ENCODE results near the gene PDZD7.

Gene PDZD7

DNA sequence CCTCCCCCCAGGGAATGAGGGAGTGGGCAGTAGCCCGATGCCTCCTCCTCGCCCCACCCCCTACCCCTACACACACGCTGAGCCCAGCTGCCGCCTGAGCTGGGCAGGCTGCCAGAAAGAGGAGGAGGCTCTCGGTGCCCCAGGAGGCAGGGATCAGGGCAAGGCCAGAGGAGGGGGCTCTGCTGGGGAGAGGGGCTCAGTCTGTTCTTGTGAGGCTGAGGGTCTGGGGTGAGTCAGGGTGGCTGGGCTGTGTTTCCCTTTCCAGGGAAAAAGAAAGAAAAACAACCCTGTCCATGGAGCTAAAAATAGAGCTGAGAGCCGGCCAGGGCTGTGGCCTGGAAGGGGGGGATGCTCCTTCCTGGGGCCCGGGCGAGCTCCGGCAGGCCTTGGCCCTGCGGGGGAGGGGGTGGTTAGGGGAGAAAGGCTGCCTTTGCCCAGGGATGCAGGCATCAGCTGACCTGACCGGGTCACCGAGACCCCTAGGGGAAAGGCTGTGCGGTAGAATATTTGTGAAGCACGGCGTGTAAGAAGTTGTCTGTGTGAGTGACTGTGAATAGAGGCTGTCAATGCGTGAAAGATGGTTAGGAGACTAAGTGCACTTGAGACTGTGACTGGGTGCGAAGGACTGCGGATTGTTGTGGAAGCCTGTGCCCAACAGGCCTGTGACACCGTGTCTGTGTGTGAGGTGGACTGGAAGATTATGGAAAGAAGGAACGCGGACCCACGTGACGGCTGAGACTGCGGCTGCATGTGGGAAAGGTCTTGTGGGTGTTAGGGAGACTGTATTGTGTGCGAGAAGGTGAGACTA, 32.5 kb downstream of the PDZD7 start:
- DNase-seq, result peak; percentile 85
- in situ Hi-C loops (cut with HindIII; ENCODE audit: low pct_ligation_motif_present, low pct_unique_long_range_greater_than_20kb, low sequenced_read_pairs), result no loop called here

DNA sequence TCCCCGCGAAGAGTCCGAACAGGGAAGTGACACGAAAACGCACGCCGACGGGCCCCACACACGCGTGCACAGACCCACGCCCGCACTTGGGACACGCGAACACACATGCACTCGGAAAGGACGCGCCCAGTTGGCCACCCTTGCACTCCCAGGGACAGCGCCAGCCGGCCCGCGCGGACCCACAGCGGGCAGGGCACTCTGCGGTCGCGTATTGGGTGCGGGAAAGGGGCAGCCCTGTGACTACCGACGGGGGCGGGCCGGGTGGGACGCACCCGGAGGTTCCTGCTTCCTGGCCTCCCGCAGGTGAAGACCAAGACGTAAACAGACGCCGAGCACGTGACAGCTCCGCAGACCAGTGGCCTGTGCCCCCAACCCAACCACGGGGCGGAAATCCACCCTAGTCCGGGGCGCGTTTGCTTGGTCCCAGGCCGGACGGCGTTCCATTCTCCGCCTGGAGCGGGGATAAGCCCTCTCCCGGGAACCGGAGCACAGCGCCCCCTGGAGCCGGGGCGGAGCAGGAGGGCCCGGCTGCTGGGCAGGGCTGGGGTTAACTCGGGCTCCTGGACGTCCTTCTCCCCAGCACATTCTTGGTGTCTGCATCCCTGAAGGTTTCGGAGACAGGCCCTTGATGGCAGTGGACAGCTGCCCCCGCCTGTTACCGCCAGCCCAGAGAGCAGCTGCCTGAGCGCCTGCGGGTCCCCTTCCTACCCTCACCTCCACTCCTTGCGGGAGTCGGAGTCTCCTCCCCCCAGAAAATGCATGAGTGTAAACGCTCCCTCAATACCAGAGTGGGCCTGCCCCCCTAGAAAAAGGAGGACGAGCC, 33.4 kb downstream of the PDZD7 start:
- in situ Hi-C loops (cut with HindIII; ENCODE audit: low pct_ligation_motif_present, low pct_unique_long_range_greater_than_20kb, low sequenced_read_pairs), result no loop called here
- peak; percentile 87 for DNase-seq

DNA sequence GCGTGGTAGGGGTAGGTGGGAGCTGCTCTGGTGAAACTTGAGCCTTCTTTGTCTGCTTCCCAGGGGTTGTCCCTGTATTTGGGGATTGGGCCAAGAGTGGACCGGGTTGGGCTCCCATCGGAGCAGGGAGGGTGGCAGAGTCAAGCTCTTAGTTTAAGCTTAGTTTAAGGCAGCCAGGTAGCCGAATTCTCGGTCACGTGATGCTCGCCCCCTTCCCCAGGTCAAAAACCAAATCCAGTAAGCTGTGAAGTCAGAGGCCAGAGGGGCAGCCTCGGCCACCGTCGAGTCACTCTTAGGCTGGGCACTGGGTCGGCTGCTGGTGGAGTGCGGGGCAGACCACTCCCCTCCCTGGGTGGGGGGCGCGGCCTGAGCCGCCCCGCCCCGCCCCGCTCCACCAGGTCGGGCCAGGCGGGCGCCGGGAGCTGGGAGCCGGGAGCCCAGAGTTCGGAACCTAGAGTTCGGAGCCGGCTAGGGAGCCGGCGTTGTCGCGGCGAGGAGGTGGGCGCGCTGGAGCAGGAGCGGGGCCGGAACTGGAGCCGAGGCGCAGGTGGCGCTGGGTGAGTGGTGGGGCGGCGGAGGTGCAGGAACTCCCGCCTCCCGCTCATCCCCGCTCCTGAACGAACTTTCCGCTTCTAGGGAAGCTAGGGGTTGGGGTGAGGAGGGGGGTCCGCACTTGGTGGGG, 34.1 kb downstream of the PDZD7 start:
- in situ Hi-C loops (cut with HindIII; ENCODE audit: low pct_ligation_motif_present, low pct_unique_long_range_greater_than_20kb, low sequenced_read_pairs), result no loop called here
- DNase-seq, result peak; percentile 48

DNA sequence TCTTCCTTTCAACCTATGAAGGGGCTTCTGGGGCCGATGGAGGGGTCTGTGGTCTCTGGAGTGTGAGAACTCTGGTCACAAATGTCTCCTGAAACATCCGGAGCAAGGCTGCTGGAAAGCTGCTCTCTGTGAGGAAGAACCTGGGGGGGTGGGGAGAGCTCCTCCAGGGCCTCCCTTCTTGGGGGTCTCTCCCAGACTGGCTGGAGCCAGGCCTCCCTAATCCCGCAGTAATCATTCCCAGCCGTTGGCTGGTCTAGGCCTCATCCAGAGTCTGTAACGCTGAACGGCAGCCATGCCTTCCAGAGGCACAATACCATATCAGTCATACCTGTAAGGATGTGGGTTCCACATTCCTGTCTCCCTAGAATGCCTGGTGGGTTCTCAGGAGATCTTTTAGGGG, 35.7 kb downstream of the PDZD7 start:
- no peak for DNase-seq
- in situ Hi-C loops (cut with HindIII; ENCODE audit: low pct_ligation_motif_present, low pct_unique_long_range_greater_than_20kb, low sequenced_read_pairs), result no loop called here

GRCh38 chr10:100993986-100994708, 36.8 kb downstream of the PDZD7 start:
- peak; percentile 57 for DNase-seq

DNA sequence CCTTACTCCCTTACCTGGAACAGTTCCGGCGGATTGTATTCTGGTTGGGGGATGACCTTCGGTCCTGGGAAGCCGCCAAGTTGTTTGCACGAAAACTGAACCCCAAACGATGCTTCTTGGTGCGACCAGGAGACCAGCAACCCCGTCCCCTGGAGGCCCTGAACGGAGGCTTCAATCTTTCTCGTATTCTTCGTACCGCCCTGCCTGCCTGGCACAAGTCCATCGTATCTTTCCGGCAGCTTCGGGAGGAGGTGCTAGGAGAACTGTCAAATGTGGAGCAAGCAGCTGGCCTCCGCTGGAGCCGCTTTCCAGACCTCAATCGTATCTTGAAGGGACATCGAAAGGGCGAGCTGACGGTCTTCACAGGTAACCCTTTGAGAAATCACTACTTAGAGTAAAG, 41.8 kb downstream of the PDZD7 start:
- in situ Hi-C loops (cut with HindIII; ENCODE audit: low pct_ligation_motif_present, low pct_unique_long_range_greater_than_20kb, low sequenced_read_pairs), result no loop called here
- DNase-seq, result no peak

More at GRCh38 chr10:100993986-100994708, 36.8 kb downstream of the PDZD7 start:
- in situ Hi-C loops (cut with HindIII; ENCODE audit: low pct_ligation_motif_present, low pct_unique_long_range_greater_than_20kb, low sequenced_read_pairs), result no loop called here

GRCh38 chr10:100988166-100988565, 42.8 kb downstream of the PDZD7 start:
- in situ Hi-C loops (cut with HindIII; ENCODE audit: low pct_ligation_motif_present, low pct_unique_long_range_greater_than_20kb, low sequenced_read_pairs), result no loop called here
- no peak for DNase-seq

- in situ Hi-C loops (cut with HindIII; ENCODE audit: low pct_ligation_motif_present, low pct_unique_long_range_greater_than_20kb, low sequenced_read_pairs), result no loop called here
- DNase-seq, result no peak
These were observed 43.3 kb downstream of the PDZD7 start for GRCh38 chr10:100987685-100988049.

GRCh38 chr10:100986952-100987684, 43.8 kb downstream of the PDZD7 start, which contains the start of the genes MRPL43 and TWNK:
Gene MRPL43 (minus strand): TSS chr10:100987497. CDS start chr10:100987443, 54 bp downstream.
Gene TWNK (plus strand): TSS chr10:100987543. CDS start chr10:100988211, 668 bp downstream.
- peak; percentile 84 for DNase-seq

DNA sequence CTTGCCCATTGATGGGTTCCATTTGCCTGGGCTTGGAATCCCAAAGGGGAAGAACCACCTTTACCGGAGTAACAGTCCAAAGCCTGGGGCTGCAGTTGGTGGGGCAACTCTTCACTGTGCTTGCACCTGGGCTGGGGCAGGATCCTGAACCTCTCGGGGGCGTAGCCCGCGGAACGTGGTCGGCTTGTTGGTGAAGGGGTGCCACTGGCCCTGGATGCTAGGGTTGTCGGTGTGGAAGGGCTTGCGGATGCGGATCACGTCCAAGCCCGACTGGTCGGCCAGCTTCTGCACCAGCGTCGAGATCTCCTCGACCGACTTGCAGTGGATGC, 44.3 kb downstream of the PDZD7 start:
- DNase-seq, result no peak
- in situ Hi-C loops (cut with HindIII; ENCODE audit: low pct_ligation_motif_present, low pct_unique_long_range_greater_than_20kb, low sequenced_read_pairs), result no loop called here

More at GRCh38 chr10:100986952-100987684, 43.8 kb downstream of the PDZD7 start, which contains the start of the genes MRPL43 and TWNK:
- in situ Hi-C loops (cut with HindIII; ENCODE audit: low pct_ligation_motif_present, low pct_unique_long_range_greater_than_20kb, low sequenced_read_pairs), result no loop called here

- in situ Hi-C loops (cut with HindIII; ENCODE audit: low pct_ligation_motif_present, low pct_unique_long_range_greater_than_20kb, low sequenced_read_pairs), result no loop called here
- no peak for DNase-seq
These were observed 45.6 kb downstream of the PDZD7 start for GRCh38 chr10:100985336-100985735.

DNA sequence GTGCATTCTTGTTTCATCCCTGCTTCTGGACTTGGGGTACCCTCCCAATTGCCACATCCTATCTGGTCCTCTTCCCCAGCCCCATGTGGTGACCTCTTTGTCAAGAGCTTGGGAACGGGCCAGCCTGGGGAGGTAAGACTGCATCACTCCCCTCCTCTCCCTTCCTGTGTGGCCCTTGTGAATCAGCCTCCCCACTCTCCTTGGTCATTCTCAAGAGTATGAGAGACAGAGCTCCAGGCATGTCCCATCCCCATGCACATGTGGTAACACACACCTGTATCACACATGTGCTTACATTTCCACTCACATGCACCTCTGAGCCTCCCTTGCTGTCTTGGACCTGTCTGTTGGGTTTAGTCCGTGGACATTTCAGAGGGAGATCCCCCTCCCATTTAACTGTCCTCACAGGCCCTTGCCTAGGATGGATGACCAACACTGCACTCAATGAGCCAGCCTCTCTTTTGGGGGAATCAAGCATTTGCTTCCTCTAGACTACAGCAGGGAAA, 46.2 kb downstream of the PDZD7 start:
- in situ Hi-C loops (cut with HindIII; ENCODE audit: low pct_ligation_motif_present, low pct_unique_long_range_greater_than_20kb, low sequenced_read_pairs), result no loop called here
- DNase-seq, result no peak

DNA sequence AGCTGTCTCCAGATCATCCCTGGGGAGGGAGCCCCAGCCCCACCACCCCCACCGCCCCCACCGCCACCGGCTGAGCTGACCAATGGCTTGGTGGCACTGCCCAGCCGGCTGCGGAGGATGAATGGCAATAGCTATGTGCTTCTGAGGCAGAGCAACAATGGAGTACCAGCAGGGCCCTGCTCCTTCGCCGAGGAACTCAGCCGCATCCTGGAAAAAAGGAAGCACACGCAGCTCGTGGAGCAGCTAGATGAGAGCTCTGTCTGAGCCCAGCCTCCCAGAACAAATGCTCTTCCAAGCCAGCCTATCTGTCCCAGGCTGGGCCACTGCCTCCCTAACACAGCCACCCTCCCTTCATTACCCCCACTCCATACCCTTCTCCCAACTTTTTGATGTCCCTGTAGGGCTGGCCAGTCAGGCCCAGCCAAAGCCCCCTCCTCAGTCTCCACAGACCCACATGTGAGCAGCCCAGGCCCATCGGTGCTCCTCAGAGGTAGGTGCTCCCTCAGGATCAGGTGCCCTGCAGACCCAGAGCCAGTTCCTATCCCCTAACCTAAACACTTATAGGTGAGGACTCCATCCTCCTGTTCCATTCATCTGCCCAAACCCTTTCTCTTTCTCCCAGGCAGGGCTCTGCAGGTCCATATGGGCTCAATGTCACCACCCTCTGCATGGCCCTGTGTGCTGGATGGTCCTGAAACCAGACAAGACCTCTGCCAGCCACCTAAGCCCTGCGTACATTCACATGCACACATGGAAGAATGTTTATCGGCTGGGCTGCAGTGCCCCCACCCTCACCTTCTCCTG, 46.9 kb downstream of the PDZD7 start:
- no peak for DNase-seq
- in situ Hi-C loops (cut with HindIII; ENCODE audit: low pct_ligation_motif_present, low pct_unique_long_range_greater_than_20kb, low sequenced_read_pairs), result no loop called here

GRCh38 chr10:100982916-100983830, 47.8 kb downstream of the PDZD7 start:
- no peak for DNase-seq
- in situ Hi-C loops (cut with HindIII; ENCODE audit: low pct_ligation_motif_present, low pct_unique_long_range_greater_than_20kb, low sequenced_read_pairs), result no loop called here

DNA sequence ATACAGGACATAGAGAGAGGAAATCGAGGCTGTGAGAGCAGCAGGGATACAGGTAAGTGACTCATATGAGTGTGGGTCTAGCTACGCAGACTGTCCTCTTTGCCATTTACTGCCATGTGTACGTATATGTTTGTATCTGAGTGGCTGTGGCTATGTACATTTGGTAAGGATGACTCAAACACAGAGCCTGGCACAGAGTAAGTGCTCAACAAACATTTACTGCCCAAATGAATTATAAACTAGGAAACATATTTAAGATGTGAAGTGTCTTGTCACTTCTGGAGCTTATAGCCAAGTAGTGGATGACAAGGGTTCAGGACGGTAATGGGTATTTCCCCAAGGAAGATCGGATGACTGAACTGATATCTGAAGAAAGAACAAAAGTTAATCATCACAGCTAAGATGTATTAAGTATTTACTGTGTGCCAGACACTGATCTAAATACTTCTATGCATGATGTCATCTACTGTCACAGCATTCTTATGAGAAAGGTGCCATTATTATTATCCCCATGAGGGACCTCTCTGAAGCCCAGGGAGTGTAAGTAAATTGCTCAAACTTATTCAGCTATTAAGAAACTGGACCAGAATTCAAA, 49.7 kb downstream of the PDZD7 start:
- in situ Hi-C loops (cut with HindIII; ENCODE audit: low pct_ligation_motif_present, low pct_unique_long_range_greater_than_20kb, low sequenced_read_pairs), result no loop called here
- DNase-seq, result no peak

DNA sequence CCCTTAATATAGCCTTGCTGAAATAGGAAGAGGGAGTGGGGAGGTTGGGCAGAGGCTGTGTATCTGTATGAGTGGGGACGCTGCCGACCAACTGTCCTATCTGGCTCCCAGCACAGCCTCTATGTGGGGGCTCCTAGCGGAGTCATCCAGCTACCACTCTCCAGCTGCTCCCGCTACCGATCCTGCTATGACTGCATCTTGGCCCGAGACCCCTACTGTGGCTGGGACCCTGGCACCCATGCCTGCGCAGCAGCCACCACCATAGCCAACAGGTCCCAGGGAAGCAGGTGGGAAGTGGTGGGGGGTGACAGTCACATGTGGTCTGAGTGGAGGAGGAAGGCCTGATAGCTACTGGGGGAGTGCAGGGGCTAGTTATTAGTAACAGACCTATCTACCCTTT, 50.2 kb downstream of the PDZD7 start:
- in situ Hi-C loops (cut with HindIII; ENCODE audit: low pct_ligation_motif_present, low pct_unique_long_range_greater_than_20kb, low sequenced_read_pairs), result no loop called here
- DNase-seq, result no peak

All from ACHN (cell line).